K562 (cell line): Measurements from ENCODE around the gene LY6G5B. TPM values are rescaled to one million over a fixed set of nuclear protein-coding genes. Genes with fewer than 3 reads are reported as not detected.

Experiments used
- KLF10 ChIP-seq: fragments of 250-450 bp; sonication (Bioruptor Pico); IDR thresholded peaks from 2 replicates; pipeline ENCODE4 v1.6.1; 2021; ENCODE audit warnings: matching md5 sums
- KLF16 ChIP-seq: IDR thresholded peaks from 2 replicates; pipeline ENCODE4 v1.6.1; 2016; ENCODE audit warnings: antibody characterized with exemption
- RBFOX2 ChIP-seq: fragments of 200-400 bp; formaldehyde crosslinking; IDR thresholded peaks from 2 replicates; pipeline ENCODE4 v1.6.1; 2017; ENCODE audit warnings: low read depth, mild to moderate bottlenecking, low read length, moderate library complexity
- ZNF507 ChIP-seq: conservative IDR thresholded peaks from 2 replicates; pipeline ENCODE4 v1.6.1; 2017; ENCODE audit warnings: missing genetic modification characterization, missing compliant biosample characterization
- ZNF644 ChIP-seq: fragments of 200-800 bp; sonication (Bioruptor generic); IDR thresholded peaks from 2 replicates; pipeline ENCODE4 v1.6.1; 2016; ENCODE audit warnings: low read depth, missing genetic modification characterization, missing compliant biosample characterization
- polyA plus RNA-seq, 8 experiments: library from polyadenylated mRNA; depleted of rRNA in 4 of 8; stranded (reverse) in 5 of 8; unstranded in 3 of 8; fragments of >200 nt; fragmentation: Nextera tagmentation in 2 of 8; fragmentation: Illumina TruSeq in 1 of 8; extraction: Ambion mirVana in 2 of 8; extraction: Trizol in 1 of 8; gene quantifications; 2 replicates each; pipeline versions ENCODE4 v1.2.1 to v1.2.3, GENCODE V29; 2011 to 2014; ENCODE audit warnings: inconsistent platforms in 1 of 8, missing spikeins in 1 of 8
- total RNA-seq, 7 experiments: library from RNA; depleted of rRNA in 6 of 7; stranded (reverse); fragments of >200 nt in 6 of 7; fragmentation: Illumina TruSeq in 2 of 7; extraction: Trizol in 2 of 7; gene quantifications; 2 replicates each; pipeline versions ENCODE4 v1.2.1 to v1.2.3, GENCODE V29; 2011 to 2021; ENCODE audit warnings: low replicate concordance in 1 of 7
- TF ChIP-seq, protein P1 (sequence below): fragments of 250-450 bp; sonication (Bioruptor Pico); IDR thresholded peaks from 2 replicates; pipeline ENCODE4 v1.9.0; 2021; ENCODE audit warnings: mild to moderate bottlenecking, inconsistent platforms
- TF ChIP-seq, protein P2 (sequence below), 2 experiments: fragments of 450-650 bp in 1 of 2; sonication (generic) in 1 of 2; formaldehyde crosslinking in 1 of 2; IDR thresholded peaks; 2 replicates each; pipeline versions ENCODE4 v1.7.1 to v1.9.0; 2016 to 2022; ENCODE audit warnings: inconsistent platforms in 1 of 2, mild to moderate bottlenecking in 1 of 2, missing genetic modification reagents in 1 of 2
- TF ChIP-seq, protein P3 (sequence below), 3 experiments: IDR thresholded peaks in 2 of 3; conservative IDR thresholded peaks in 1 of 3; 2 replicates each; pipeline ENCODE4 v1.5.1; 2011 to 2012; ENCODE audit warnings: low read length in 3 of 3, mild to moderate bottlenecking in 3 of 3, control low read depth in 2 of 3, improper control_type of control experiment in 1 of 3, inconsistent platforms in 1 of 3, low read depth in 1 of 3, mixed read lengths in 1 of 3, moderate library complexity in 1 of 3; ENCODE audit not compliant: insufficient read depth in 2 of 3

Gene LY6G5B
- total and polyA plus RNA-seq, 9 of the 15 experiments (the other 6 are each of a cell fraction or from before 2014, with no cell fraction given) = 6.0 to 27.0 (median 7.5) TPM

DNA sequence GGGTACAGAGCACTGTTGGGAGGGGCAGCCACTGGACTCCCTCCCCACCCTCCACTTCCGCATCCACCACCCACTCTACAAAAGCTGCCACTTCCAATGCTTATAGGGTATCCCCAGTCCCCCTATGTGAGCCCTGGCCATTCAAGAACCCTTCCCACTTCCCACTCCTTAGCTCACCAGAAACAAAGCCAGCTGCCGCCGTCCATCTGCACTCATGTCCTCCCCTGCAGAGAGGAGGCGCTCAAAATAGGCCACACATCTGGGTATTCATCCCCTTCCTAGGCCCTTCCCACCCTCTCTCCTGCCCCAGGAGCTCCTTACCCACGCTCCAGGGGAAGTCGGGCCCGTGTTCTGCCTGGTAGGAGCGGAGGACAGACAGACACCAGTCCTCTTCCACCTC is 17.5 kb downstream of the LY6G5B start (continued):
- TF ChIP-seq, protein P1, sequence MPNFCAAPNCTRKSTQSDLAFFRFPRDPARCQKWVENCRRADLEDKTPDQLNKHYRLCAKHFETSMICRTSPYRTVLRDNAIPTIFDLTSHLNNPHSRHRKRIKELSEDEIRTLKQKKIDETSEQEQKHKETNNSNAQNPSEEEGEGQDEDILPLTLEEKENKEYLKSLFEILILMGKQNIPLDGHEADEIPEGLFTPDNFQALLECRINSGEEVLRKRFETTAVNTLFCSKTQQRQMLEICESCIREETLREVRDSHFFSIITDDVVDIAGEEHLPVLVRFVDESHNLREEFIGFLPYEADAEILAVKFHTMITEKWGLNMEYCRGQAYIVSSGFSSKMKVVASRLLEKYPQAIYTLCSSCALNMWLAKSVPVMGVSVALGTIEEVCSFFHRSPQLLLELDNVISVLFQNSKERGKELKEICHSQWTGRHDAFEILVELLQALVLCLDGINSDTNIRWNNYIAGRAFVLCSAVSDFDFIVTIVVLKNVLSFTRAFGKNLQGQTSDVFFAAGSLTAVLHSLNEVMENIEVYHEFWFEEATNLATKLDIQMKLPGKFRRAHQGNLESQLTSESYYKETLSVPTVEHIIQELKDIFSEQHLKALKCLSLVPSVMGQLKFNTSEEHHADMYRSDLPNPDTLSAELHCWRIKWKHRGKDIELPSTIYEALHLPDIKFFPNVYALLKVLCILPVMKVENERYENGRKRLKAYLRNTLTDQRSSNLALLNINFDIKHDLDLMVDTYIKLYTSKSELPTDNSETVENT = 0 out of 2 replicates have a peak, but pooled peaks have one; percentile 27
- TF ChIP-seq, protein P2, sequence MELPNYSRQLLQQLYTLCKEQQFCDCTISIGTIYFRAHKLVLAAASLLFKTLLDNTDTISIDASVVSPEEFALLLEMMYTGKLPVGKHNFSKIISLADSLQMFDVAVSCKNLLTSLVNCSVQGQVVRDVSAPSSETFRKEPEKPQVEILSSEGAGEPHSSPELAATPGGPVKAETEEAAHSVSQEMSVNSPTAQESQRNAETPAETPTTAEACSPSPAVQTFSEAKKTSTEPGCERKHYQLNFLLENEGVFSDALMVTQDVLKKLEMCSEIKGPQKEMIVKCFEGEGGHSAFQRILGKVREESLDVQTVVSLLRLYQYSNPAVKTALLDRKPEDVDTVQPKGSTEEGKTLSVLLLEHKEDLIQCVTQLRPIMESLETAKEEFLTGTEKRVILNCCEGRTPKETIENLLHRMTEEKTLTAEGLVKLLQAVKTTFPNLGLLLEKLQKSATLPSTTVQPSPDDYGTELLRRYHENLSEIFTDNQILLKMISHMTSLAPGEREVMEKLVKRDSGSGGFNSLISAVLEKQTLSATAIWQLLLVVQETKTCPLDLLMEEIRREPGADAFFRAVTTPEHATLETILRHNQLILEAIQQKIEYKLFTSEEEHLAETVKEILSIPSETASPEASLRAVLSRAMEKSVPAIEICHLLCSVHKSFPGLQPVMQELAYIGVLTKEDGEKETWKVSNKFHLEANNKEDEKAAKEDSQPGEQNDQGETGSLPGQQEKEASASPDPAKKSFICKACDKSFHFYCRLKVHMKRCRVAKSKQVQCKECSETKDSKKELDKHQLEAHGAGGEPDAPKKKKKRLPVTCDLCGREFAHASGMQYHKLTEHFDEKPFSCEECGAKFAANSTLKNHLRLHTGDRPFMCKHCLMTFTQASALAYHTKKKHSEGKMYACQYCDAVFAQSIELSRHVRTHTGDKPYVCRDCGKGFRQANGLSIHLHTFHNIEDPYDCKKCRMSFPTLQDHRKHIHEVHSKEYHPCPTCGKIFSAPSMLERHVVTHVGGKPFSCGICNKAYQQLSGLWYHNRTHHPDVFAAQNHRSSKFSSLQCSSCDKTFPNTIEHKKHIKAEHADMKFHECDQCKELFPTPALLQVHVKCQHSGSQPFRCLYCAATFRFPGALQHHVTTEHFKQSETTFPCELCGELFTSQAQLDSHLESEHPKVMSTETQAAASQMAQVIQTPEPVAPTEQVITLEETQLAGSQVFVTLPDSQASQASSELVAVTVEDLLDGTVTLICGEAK (IDR thresholded peaks at IDR 0.05) = no peak
- TF ChIP-seq, protein P2 (CRISPR knock-in tag; IDR thresholded peaks at IDR 0.05) = no peak
- no peak for TF ChIP-seq KLF10
- TF ChIP-seq, protein P3, sequence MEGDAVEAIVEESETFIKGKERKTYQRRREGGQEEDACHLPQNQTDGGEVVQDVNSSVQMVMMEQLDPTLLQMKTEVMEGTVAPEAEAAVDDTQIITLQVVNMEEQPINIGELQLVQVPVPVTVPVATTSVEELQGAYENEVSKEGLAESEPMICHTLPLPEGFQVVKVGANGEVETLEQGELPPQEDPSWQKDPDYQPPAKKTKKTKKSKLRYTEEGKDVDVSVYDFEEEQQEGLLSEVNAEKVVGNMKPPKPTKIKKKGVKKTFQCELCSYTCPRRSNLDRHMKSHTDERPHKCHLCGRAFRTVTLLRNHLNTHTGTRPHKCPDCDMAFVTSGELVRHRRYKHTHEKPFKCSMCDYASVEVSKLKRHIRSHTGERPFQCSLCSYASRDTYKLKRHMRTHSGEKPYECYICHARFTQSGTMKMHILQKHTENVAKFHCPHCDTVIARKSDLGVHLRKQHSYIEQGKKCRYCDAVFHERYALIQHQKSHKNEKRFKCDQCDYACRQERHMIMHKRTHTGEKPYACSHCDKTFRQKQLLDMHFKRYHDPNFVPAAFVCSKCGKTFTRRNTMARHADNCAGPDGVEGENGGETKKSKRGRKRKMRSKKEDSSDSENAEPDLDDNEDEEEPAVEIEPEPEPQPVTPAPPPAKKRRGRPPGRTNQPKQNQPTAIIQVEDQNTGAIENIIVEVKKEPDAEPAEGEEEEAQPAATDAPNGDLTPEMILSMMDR (IDR thresholded peaks at IDR 0.05 in 2 of 3, conservative IDR thresholded peaks at IDR 0.05 in 1 of 3; ENCODE audit: insufficient read depth in 2 of 3, low read depth in 1 of 3, low read length in 3 of 3) = peak in 2 of 3 experiments; percentile 20 to 23; a peak in 2 of 6 replicates
- no peak for TF ChIP-seq ZNF644 (tag)
- TF ChIP-seq KLF16 = no peak
- TF ChIP-seq RBFOX2 = peak; percentile 34; the same call in 1 of the 2 replicates
- no peak for TF ChIP-seq ZNF507 (tag)
